GM10248 (cell line): ENCODE measurements around the gene YWHAE.
"Not testable (repeated sequence)": the region's sequence is repeated elsewhere in the genome, so short reads cannot be mapped to it uniquely, and the experiment has no call there.

ENCODE experiments used
- CTCF ChIA-PET: fragments of 300-600 bp; sonication (Branson Sonifier 250); formaldehyde crosslinking; extraction: SDS; loops from one replicate; lab custom pipeline; 2021; ENCODE audit warnings: antibody characterized with exemption; lab: Yijun Ruan, JAX
- POLR2A ChIA-PET: fragments of 350-650 bp; sonication (Branson Sonifier 250); formaldehyde crosslinking; extraction: SDS; loops from one replicate; lab custom pipeline; 2020; ENCODE audit warnings: antibody characterized with exemption; lab: Yijun Ruan, JAX
- DNase-seq: peaks from one replicate; pipeline ENCODE4 v3.0.0; 2012; ENCODE audit errors: extremely low spot score
- TF ChIP-seq, protein P1 (sequence below): IDR thresholded peaks from 2 replicates; pipeline ENCODE4 v1.5.1; 2012; ENCODE audit warnings: mild to moderate bottlenecking, low read depth; ENCODE audit errors: extremely low read depth, missing control alignments, control extremely low read depth

The YWHAE gene

DNA sequence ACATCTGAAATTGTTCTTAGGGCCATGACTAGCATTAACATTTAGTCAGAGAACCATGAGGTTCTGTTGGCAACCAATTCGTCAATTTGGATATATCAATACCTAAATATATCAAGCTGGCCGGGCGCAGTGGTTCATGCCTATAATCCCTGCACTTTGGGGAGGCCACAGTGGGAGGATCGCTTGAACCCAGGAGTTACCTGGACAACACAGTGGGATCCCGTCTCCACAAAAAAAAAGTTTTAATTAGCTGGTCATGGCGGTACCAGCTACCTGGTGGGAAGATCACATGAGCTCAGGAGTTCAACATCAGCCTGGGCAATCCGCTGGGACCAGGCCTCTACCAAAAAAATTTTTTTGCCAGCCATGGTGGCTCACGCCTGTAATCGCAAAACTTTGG, 8.4 kb downstream of the YWHAE start:
- TF ChIP-seq, protein P1, sequence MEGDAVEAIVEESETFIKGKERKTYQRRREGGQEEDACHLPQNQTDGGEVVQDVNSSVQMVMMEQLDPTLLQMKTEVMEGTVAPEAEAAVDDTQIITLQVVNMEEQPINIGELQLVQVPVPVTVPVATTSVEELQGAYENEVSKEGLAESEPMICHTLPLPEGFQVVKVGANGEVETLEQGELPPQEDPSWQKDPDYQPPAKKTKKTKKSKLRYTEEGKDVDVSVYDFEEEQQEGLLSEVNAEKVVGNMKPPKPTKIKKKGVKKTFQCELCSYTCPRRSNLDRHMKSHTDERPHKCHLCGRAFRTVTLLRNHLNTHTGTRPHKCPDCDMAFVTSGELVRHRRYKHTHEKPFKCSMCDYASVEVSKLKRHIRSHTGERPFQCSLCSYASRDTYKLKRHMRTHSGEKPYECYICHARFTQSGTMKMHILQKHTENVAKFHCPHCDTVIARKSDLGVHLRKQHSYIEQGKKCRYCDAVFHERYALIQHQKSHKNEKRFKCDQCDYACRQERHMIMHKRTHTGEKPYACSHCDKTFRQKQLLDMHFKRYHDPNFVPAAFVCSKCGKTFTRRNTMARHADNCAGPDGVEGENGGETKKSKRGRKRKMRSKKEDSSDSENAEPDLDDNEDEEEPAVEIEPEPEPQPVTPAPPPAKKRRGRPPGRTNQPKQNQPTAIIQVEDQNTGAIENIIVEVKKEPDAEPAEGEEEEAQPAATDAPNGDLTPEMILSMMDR = no peak
- ChIA-PET CTCF (interaction anchor here (0.9 to 5.7 kb wide), 5 partner anchors 13 to 124 kb away, joined by 3 to 53 read pairs (median 4); no protein-coding TSS in a partner anchor), POLR2A (interaction anchor here (1.1 kb wide), 1 partner anchor 9 kb away, joined by 6 read pairs; no protein-coding TSS in a partner anchor)
- no peak for DNase-seq

DNA sequence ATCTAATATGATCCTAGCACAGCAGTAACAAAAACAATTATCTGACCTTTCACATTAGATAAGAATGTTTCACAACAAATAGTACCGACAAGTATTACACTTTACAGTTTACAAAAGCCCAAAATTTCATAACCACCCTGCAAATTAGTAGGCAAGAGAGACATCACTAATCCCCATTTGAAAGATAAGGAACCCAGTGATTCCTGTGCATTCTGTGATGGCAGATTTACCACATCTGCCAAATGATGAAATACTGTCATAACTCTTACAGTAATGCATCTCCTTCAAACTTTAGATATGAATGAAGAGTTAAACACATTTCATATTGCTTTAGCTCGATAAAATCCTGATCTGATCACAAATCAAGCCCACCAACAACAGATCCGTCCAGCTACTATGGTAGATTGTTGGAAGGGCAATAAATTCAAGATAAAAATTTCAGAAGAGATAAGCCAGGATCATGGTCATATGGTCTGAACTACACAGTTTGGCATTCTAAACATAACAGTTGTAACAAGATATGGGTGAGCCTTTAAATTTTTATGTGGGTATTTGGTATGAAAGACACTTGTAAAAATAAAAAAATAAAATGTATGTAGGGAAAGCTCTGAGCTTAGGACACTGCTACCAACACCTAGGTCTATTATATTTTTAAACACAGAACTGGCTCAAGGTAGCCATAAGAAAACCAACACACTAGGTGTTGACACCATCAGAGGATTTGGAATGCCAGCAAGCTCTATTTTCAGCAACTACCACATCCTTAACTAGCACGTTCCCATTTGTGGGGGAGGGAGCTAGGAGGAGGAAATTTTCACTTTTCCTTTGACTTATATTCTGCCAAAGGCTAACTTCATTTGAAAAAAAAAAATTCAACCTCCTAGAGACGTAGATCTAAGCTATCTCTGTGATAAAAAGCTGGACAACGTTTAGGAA, 9.3 kb downstream of the YWHAE start:
- POLR2A ChIA-PET = interaction anchor here (0.6 to 0.9 kb wide), 2 partner anchors 25 to 26 kb away, joined by 3 read pairs; no protein-coding TSS in a partner anchor
- TF ChIP-seq, protein P1 = no peak
- CTCF ChIA-PET = interaction anchor here (0.8 to 5.7 kb wide), 7 partner anchors 10 to 161 kb away, joined by 3 to 53 read pairs (median 3); no protein-coding TSS in a partner anchor
- no peak for DNase-seq

DNA sequence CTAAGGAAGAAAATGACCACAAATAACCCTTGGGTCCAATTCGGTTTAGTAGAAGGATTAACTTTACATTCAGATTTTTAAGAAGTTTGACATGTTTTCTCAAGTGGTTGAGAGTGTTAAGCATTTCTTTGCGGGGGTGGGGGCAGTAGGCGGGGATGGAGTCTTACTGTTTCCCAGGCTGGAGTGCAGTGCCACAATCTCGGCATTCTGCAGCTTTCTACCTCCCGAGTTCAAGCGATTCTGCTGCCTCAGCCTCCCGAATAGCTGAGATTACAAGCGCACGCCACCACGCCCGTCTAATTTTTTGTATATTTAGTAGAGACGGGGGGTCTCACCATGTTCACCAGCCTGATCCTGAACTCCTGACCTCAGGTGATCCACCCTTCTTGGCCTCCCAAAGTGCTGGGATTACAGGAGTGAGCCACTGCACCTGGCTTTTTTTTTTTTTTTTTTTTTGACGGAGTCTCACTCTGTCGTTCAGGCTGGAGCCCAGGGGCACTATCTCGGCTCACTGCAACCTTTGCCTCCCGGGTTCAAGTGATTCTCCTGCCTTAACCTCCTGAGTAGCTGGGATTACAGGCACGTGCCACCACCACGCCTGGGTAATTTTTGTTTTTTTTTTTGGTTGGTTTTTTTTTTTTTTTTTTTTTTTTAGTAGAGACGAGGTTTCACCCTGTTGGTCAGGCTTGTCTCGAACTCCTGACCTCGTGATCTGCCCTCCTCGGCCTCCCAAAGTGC, 12.4 kb downstream of the YWHAE start:
- ChIA-PET POLR2A (interaction anchor here (0.6 to 0.8 kb wide), 2 partner anchors 13 to 24 kb away, joined by 4 to 7 read pairs; no protein-coding TSS in a partner anchor), CTCF (interaction anchor here (0.7 to 5.7 kb wide), 5 partner anchors 10 to 116 kb away, joined by 3 to 53 read pairs (median 7); no protein-coding TSS in a partner anchor)
- DNase-seq = not testable (repeated sequence)

DNA sequence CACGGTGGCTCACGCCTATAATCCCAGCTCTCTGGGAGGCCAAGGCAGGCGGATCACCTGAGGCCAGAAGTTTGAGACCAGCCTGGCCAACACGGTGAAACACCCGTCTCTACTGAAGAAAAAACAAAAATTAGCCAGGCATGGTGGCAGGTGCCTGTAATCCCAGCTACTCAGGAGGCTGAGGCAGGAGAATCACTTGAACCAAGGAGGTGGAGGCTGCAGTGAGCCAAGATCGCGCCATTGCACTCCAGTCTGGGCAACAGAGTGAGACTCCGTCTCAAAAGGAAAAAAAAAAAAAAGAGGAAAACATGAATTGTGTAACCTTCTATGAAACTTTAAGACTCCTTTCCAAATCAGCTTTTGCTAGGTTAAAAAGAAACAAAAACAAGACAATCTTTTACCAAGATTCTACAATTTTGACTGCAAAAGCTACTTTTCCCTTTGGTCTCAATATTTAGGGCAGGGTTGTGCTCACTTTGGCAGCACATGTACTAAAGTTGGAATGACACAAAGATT, 13.3 kb downstream of the YWHAE start:
- DNase-seq = not testable (repeated sequence)
- POLR2A ChIA-PET = interaction anchor here (1.0 kb wide), 1 partner anchor 9 kb away, joined by 3 read pairs; no protein-coding TSS in a partner anchor

DNA sequence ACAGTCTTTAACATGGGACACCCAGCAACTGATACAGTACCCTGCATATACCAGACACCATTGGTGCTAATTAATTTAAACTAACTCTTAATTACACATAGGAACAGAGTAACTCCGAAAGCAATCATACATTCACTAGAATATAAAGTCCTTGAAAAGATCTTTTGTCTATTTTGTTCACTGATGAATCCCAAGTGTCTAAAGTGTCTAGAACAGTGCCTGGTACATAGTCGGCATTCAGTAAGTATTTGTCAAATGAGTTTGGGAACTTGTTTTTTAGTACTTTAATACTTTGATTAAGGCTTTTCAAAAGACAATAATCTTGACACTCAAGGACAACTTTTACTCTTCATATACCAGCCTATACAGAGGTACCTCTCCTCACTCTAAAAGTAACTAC, 13.8 kb downstream of the YWHAE start:
- POLR2A ChIA-PET = interaction anchor here (1.0 to 1.4 kb wide), 2 partner anchors 10 kb away, joined by 3 to 5 read pairs; no protein-coding TSS in a partner anchor
- no peak for DNase-seq
- CTCF ChIA-PET = interaction anchor here (1.0 to 2.3 kb wide), 6 partner anchors 10 to 130 kb away, joined by 3 to 8 read pairs (median 6); partner anchors contain the start of gene INPP5K
- TF ChIP-seq, protein P1 = no peak

More for the DNA sequence above, 13.3 kb downstream of the YWHAE start:
- CTCF ChIA-PET = interaction anchor here (1.3 to 2.3 kb wide), 3 partner anchors 10 to 130 kb away, joined by 4 to 7 read pairs (median 7); partner anchors contain the start of gene INPP5K

DNA sequence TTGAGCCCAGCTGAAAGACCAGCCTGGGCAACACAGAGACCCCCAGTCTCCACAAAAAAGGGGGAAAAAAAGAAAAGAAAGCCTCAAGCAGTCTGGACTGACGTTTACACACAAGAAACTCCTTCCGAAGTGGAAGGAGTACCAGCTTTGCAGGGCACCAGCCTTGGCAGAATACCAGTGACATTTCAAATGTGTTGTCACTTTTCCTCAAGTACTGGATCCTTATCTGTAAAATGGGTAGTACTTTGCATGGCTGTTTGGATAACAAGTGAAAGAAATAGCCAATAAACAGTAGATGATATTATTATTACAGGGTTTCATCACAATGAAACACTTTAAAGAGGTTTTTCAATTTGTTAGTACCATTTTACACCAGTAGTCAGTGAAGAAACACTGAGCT, 14.2 kb downstream of the YWHAE start:
- TF ChIP-seq, protein P1 = no peak
- ChIA-PET CTCF (interaction anchor here (1.0 to 2.3 kb wide), 5 partner anchors 9 to 131 kb away, joined by 3 to 8 read pairs (median 5); partner anchors contain the start of gene INPP5K), POLR2A (interaction anchor here (1.0 to 1.4 kb wide), 3 partner anchors 9 to 35 kb away, joined by 3 to 5 read pairs (median 3); no protein-coding TSS in a partner anchor)
- DNase-seq = no peak
